ENCODE measurements around the gene RTP3.

RTP3 gene

GRCh38 chr3:46454606-46455005, 43.2 kb upstream of the RTP3 start:
- H3K4me3 ChIP-seq (replicated peaks; ENCODE audit: low read depth, low read length) = no peak overlapping the region
- no peak for DNase-seq (ENCODE audit: extremely low read depth, insufficient read length)
- TF ChIP-seq, protein P1, sequence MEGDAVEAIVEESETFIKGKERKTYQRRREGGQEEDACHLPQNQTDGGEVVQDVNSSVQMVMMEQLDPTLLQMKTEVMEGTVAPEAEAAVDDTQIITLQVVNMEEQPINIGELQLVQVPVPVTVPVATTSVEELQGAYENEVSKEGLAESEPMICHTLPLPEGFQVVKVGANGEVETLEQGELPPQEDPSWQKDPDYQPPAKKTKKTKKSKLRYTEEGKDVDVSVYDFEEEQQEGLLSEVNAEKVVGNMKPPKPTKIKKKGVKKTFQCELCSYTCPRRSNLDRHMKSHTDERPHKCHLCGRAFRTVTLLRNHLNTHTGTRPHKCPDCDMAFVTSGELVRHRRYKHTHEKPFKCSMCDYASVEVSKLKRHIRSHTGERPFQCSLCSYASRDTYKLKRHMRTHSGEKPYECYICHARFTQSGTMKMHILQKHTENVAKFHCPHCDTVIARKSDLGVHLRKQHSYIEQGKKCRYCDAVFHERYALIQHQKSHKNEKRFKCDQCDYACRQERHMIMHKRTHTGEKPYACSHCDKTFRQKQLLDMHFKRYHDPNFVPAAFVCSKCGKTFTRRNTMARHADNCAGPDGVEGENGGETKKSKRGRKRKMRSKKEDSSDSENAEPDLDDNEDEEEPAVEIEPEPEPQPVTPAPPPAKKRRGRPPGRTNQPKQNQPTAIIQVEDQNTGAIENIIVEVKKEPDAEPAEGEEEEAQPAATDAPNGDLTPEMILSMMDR (IDR thresholded peaks at IDR 0.05; ENCODE audit: insufficient read depth, low read length, poor library complexity, severe bottlenecking) = no peak
- no peaks in the 10 kb centered on the region for H3K36me3 ChIP-seq (ENCODE audit: control insufficient read depth, insufficient read depth, low read length)
- peaks cover 1% of the 10 kb centered on the region for H3K27me3 ChIP-seq (replicated peaks; ENCODE audit: control insufficient read depth, insufficient read depth, low read length)

DNA sequence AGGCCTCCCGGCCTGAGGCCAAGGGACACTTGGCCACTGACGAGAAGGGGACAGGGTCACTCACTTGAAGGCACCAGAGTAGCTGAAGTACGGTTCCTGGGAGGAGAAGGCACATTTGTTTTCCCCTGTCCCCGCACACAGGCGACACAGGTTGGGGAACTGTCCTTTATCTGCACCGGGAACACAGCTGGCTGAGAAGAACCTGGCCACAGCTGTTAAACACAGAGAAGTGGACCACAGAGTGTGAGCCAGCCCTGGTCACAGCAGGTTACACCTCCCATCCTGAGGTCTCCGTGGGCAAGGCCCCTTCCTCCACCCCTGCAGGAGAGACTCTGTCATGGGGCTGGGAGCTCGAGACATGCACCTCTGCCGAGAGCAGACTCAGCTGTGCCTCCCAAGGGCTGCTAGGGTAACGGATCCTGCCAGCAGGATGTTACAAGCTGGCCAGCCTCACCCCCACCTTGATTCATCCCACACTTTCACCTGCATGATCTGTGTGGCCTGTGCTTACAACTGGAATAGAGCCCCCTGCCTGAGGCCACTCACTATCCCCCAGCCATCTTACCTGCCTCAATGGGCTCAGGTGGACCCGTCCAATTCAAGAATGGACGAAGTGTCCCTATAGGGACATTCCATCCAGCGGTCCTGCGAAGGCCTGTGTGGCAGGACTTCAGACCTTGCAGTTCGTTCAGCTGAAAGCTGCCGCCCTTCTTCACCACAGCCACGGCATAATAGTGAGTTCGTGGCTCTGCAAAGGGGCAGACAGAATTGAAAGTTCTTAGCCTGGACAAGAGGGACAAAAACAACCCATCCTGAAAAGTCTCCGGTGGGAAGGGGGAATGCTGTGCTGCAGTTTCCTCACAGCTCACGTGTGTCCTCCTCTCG, 42.3 kb upstream of the RTP3 start:
- DNase-seq (ENCODE audit: extremely low read depth, insufficient read length) = no peak
- TF ChIP-seq, protein P1 (IDR thresholded peaks at IDR 0.05; ENCODE audit: insufficient read depth, low read length, poor library complexity, severe bottlenecking) = no peak

DNA sequence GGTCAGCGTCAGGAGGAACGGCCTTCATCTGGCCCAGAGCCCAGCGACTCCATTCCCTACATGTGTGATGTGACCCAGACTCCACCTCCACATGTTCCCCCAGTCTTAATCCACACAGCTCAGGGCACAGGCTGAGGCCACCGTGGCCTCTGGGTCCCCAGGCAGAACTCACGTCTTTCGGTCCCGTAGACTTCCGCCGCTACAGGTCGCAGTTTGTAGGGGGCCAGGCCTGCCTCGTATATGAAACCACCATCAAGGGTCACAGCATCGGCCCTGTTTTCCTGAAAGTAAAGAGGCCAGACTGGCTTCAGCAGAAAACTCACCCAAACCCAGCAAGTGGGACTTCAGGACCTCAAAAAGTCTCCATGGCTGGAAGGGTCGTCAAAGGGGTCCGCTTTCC, 41.7 kb upstream of the RTP3 start:
- Histone ChIP-seq H3K36me3 (ENCODE audit: control insufficient read depth, insufficient read depth, low read length) (no peaks in the 10 kb centered on the region), H3K4me3 (replicated peaks; ENCODE audit: low read depth, low read length) (no peak overlapping the region), H3K27me3 (replicated peaks; ENCODE audit: control insufficient read depth, insufficient read depth, low read length) (peaks cover 1% of the 10 kb centered on the region)
- DNase-seq (ENCODE audit: extremely low read depth, insufficient read length) = no peak
- TF ChIP-seq, protein P1 (IDR thresholded peaks at IDR 0.05; ENCODE audit: insufficient read depth, low read length, poor library complexity, severe bottlenecking) = no peak

More for the DNA sequence above, 42.3 kb upstream of the RTP3 start:
- Histone ChIP-seq H3K27me3 (replicated peaks; ENCODE audit: control insufficient read depth, insufficient read depth, low read length) (peaks cover 1% of the 10 kb centered on the region), H3K36me3 (ENCODE audit: control insufficient read depth, insufficient read depth, low read length) (no peaks in the 10 kb centered on the region), H3K4me3 (replicated peaks; ENCODE audit: low read depth, low read length) (no peak overlapping the region)

- peaks cover under 1% of the 10 kb centered on the region for H3K27me3 ChIP-seq (replicated peaks; ENCODE audit: control insufficient read depth, insufficient read depth, low read length)
- no peaks in the 10 kb centered on the region for H3K36me3 ChIP-seq (ENCODE audit: control insufficient read depth, insufficient read depth, low read length)
- DNase-seq (ENCODE audit: extremely low read depth, insufficient read length) = no peak
- TF ChIP-seq, protein P1 (IDR thresholded peaks at IDR 0.05; ENCODE audit: insufficient read depth, low read length, poor library complexity, severe bottlenecking) = no peak
- no peak overlapping the region for H3K4me3 ChIP-seq (replicated peaks; ENCODE audit: low read depth, low read length)
These were observed 37.7 kb upstream of the RTP3 start for GRCh38 chr3:46460051-46460450.

DNA sequence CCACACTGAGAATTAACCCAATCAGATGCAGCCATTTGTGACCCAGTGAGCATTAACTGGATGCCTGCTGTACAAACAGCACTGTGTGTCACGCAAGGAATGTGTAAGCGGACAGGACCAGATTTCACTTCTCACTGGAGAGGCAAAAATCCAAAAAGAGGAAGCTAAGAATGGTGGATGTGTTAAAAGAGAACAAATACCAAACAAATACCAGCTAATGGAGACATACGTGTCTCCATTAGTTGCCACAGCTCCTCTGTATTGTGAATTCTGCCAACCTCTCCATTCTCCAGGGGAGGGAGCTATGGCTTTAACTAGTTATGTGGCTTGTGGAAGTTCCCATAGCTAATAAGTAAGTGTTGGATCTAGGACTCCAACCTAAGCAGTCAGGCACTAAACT, 35.7 kb upstream of the RTP3 start:
- DNase-seq (ENCODE audit: extremely low read depth, insufficient read length) = no peak
- peaks cover 2% of the 10 kb centered on the region for H3K27me3 ChIP-seq (replicated peaks; ENCODE audit: control insufficient read depth, insufficient read depth, low read length)
- TF ChIP-seq, protein P1 (IDR thresholded peaks at IDR 0.05; ENCODE audit: insufficient read depth, low read length, poor library complexity, severe bottlenecking) = no peak

More for the DNA sequence above, 35.7 kb upstream of the RTP3 start:
- no peak overlapping the region for H3K4me3 ChIP-seq (replicated peaks; ENCODE audit: low read depth, low read length)
- no peaks in the 10 kb centered on the region for H3K36me3 ChIP-seq (ENCODE audit: control insufficient read depth, insufficient read depth, low read length)
